ENCODE measurements around the gene PNKD.

Gene PNKD

DNA sequence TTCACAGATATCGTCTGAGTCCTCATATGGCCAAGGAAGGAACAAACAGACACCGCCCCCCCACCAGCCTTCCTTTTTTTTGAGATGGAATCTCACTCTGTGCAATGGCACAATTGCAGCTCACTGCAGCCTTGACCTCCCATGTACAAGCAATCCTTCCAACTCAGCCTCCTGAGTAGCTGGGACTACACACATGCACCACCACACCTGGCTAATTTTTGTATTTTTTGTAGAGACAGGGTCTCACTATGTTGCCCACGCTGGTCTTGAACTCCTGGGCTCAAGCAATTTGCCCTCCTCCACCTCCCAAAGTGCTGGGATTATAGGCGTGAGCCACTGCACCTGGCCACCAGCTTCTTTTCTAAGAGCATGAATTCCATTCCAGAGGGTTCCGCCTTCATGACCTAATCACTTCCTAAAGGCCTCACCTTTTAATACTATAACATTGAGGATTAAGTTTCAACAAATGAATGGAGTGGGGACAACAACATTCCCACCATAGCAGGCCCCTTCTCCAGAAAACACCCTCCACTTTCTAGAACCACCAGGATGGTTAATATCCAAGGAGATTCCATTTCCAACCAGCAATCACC, 24.2 kb downstream of the PNKD start:
- H3K36me3 ChIP-seq (ENCODE audit: control insufficient read depth, low read length) = no peaks in the 10 kb centered on the region
- TF ChIP-seq, protein P1, sequence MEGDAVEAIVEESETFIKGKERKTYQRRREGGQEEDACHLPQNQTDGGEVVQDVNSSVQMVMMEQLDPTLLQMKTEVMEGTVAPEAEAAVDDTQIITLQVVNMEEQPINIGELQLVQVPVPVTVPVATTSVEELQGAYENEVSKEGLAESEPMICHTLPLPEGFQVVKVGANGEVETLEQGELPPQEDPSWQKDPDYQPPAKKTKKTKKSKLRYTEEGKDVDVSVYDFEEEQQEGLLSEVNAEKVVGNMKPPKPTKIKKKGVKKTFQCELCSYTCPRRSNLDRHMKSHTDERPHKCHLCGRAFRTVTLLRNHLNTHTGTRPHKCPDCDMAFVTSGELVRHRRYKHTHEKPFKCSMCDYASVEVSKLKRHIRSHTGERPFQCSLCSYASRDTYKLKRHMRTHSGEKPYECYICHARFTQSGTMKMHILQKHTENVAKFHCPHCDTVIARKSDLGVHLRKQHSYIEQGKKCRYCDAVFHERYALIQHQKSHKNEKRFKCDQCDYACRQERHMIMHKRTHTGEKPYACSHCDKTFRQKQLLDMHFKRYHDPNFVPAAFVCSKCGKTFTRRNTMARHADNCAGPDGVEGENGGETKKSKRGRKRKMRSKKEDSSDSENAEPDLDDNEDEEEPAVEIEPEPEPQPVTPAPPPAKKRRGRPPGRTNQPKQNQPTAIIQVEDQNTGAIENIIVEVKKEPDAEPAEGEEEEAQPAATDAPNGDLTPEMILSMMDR (IDR thresholded peaks at IDR 0.05; ENCODE audit: low read depth, low read length, poor library complexity, severe bottlenecking) = no peak
- no peak for TF ChIP-seq EZH2phosphoT487 (IDR thresholded peaks at IDR 0.05; ENCODE audit: borderline replicate concordance, low read length)
- H3K4me1 ChIP-seq (ENCODE audit: control insufficient read depth, low read length) = peaks cover 39% of the 10 kb centered on the region
- no peaks in the 10 kb centered on the region for H4K20me1 ChIP-seq (ENCODE audit: control insufficient read depth, insufficient read depth, low read depth, low read length)
- H3K9me3 ChIP-seq (ENCODE audit: control insufficient read depth, insufficient read depth, low read length) = no peaks in the 10 kb centered on the region
- no peak overlapping the region for H3K4me2 ChIP-seq (ENCODE audit: low read length)
- H3K27ac ChIP-seq (ENCODE audit: low read depth, low read length) = no peak overlapping the region
- H3K9me2 ChIP-seq (replicated peaks; ENCODE audit: control insufficient read depth, low read length) = no peaks in the 10 kb centered on the region
- no peaks in the 10 kb centered on the region for H3K27me3 ChIP-seq (ENCODE audit: control insufficient read depth, low read length)
- peaks cover 10% of the 10 kb centered on the region for H3F3A ChIP-seq (ENCODE audit: control insufficient read depth, insufficient read depth)
- H3K4me3 ChIP-seq (ENCODE audit: low read length) = no peak overlapping the region
- peaks cover 22% of the 10 kb centered on the region for H3K79me2 ChIP-seq (ENCODE audit: control insufficient read depth, low read length)

DNA sequence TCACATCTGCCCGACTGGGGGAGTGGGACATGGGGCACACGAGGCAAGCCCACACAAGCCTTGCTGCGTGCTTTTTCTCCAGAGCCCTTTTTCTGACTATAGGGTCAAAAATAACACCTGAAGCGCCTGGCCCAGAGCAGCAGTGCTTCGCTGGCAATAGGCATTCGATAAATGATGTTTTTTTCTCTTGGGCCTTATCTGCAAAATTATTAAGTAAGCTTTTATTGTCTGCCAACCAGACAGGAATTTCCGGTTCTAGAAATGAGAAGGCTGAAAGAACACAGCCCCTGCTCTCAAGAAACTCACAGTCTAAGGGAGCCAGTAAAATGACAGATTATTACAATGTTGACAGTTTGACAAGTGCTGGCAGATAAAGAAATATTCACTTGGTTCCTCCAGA, 24.7 kb downstream of the PNKD start:
- H3K9me2 ChIP-seq (replicated peaks; ENCODE audit: control insufficient read depth, low read length) = no peaks in the 10 kb centered on the region
- no peaks in the 10 kb centered on the region for H3K36me3 ChIP-seq (ENCODE audit: control insufficient read depth, low read length)
- no peaks in the 10 kb centered on the region for H3K9me3 ChIP-seq (ENCODE audit: control insufficient read depth, insufficient read depth, low read length)
- peaks cover 34% of the 10 kb centered on the region for H3K4me1 ChIP-seq (ENCODE audit: control insufficient read depth, low read length)
- TF ChIP-seq EZH2phosphoT487 (IDR thresholded peaks at IDR 0.05; ENCODE audit: borderline replicate concordance, low read length) = no peak
- TF ChIP-seq, protein P1 (IDR thresholded peaks at IDR 0.05; ENCODE audit: low read depth, low read length, poor library complexity, severe bottlenecking) = no peak
- H4K20me1 ChIP-seq (ENCODE audit: control insufficient read depth, insufficient read depth, low read depth, low read length) = no peaks in the 10 kb centered on the region
- no peak overlapping the region for H3K27ac ChIP-seq (ENCODE audit: low read depth, low read length)
- H3F3A ChIP-seq (ENCODE audit: control insufficient read depth, insufficient read depth) = peaks cover 10% of the 10 kb centered on the region
- peaks cover 17% of the 10 kb centered on the region for H3K79me2 ChIP-seq (ENCODE audit: control insufficient read depth, low read length)
- H3K27me3 ChIP-seq (ENCODE audit: control insufficient read depth, low read length) = no peaks in the 10 kb centered on the region
- no peak overlapping the region for H3K4me3 ChIP-seq (ENCODE audit: low read length)
- no peak overlapping the region for H3K4me2 ChIP-seq (ENCODE audit: low read length)

DNA sequence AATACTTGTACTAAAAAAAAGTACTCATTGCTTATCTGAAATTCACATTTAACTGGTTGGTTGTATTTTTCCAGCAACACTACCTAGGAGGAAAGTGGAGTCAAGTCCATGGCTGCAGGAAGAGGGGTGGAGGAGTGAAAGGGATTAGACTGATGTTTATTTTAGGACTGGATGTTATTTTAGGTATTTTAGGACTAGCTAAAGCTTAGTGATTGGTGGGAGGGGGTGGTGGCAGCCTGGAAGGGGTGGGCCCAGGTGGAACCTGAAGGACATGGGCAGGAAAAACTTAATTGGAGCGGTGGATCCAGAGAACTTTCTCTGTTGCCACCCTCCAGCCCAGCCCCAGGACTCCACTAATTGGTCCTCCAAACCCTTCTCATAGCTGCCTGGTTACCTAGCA, 25.9 kb downstream of the PNKD start:
- Histone ChIP-seq H3K4me2 (ENCODE audit: low read length) (no peak overlapping the region), H3K9me2 (replicated peaks; ENCODE audit: control insufficient read depth, low read length) (no peaks in the 10 kb centered on the region), H3K27ac (ENCODE audit: low read depth, low read length) (no peak overlapping the region), H3F3A (ENCODE audit: control insufficient read depth, insufficient read depth) (peaks cover 8% of the 10 kb centered on the region; the same call in 1 of the 2 replicates), H3K36me3 (ENCODE audit: control insufficient read depth, low read length) (no peaks in the 10 kb centered on the region), H3K27me3 (ENCODE audit: control insufficient read depth, low read length) (no peaks in the 10 kb centered on the region), H3K4me1 (ENCODE audit: control insufficient read depth, low read length) (peaks cover 24% of the 10 kb centered on the region), H3K79me2 (ENCODE audit: control insufficient read depth, low read length) (peaks cover 10% of the 10 kb centered on the region), H3K4me3 (ENCODE audit: low read length) (no peak overlapping the region), H3K9me3 (ENCODE audit: control insufficient read depth, insufficient read depth, low read length) (no peaks in the 10 kb centered on the region), H4K20me1 (ENCODE audit: control insufficient read depth, insufficient read depth, low read depth, low read length) (no peaks in the 10 kb centered on the region)
- TF ChIP-seq EZH2phosphoT487 (IDR thresholded peaks at IDR 0.05; ENCODE audit: borderline replicate concordance, low read length) = no peak
- TF ChIP-seq, protein P1 (IDR thresholded peaks at IDR 0.05; ENCODE audit: low read depth, low read length, poor library complexity, severe bottlenecking) = no peak
